Stimulated activated CD4-positive, alpha-beta T cell treated with anti-CD3 and anti-CD28 coated beads, Interleukin-12 subunit alpha, Interleukin-12 subunit beta, amount 100 ng/mL, for 48 hours (primary cell): ENCODE measurements around the gene PPP2R5C.

Experiments
- DNase-seq, 3 donors: peaks; one replicate each; pipeline ENCODE4 v3.0.0-alpha.2; 2020; ENCODE audit warnings: low read depth in 2 of 3, low spot score in 1 of 3

Gene PPP2R5C

DNA sequence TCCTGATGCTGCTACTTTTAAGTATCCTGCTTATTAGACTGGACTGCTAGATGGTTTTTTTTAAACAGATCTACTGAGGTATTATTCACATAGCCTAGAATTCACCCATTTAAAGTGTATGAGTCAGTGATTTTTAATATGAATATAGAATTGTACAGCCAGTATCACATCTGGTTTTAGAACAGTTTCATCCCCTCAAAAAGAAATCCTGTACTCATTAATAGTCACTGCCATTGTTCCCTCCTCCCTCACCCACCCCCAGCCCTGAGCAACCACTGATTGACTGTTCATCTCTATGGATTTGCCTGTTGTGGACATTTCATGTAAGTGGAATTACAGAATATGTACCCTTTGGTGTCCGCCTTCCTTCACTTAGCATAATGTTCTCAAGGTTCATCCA is 98.4 kb downstream of the PPP2R5C start:
- DNase-seq: no peak

DNA sequence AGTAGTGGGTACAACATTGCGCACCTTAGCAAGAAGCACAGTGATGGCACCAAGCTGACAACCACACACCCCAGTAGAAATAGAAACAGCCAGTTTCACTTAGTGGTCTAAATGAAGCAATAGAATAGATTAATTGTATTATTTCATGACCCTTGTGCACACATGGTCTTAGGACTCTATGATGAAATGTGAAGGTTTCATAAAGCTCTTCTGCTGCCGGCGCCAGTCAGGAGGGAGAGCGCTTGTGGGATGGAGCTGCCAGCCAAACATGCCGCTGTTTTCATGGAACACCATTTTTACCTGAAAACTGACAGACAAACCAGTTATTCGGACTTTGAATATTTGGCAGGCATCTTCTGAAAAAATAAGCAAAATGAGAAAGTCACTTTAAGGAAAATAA is 100.0 kb downstream of the PPP2R5C start:
- DNase-seq: no peak

DNA sequence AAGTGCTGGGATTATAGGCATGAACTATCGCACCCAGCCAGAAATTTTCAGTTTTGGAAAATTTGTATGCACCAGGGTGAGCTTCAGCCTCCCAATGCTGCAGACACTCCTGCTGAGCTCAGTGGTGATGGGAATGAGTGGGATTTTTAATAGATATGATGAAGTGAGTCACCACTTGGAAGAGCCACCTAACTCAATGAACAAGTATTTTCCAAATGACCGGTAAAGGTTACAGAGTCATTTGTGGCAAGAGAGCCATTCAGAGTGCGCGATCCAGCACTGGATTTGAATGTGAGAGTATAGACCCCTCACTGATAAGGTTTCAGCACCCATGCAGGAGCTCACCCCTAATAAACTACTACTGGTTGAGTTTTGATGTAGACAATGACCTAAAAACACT is 100.7 kb downstream of the PPP2R5C start:
- no peak for DNase-seq

DNA sequence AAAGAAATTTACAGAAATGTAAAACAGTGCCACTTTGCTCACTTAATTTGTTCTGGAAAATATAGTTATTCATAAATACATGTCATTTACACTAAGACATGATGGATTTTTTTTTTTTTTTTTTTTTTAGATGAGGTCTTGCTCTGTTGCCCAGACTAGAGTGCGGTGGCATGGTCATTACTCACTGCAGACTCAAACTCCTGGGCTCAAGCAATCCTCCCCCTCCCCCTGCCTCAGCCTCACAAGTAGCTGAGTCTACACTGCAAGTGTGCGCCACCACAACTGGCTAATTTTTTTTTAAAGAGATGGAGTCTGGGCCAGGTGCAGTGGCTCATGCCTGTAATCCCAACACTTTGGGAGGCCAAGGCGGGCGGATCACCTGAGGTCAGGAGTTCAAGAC is 101.2 kb downstream of the PPP2R5C start:
- DNase-seq: no peak

DNA sequence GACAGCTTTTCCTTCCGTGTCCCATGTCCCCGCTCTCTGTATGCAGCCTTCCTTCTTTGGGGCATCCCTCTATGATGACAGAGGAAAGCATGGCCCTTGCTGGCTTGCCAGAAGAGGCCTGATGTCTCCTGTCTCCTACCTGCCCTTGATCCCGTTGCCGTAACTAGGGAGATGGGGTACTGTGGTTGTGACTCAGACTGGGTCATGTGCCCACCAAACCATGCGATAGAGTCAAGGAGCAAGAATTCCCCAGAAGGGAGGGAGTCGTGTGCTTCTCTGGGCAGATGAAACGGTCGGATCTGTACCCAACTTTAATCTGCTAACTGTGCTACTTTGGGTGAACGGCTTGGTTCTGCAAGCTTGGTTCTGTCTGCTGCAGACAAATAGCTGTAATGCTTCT is 103.8 kb downstream of the PPP2R5C start:
- DNase-seq: no peak

DNA sequence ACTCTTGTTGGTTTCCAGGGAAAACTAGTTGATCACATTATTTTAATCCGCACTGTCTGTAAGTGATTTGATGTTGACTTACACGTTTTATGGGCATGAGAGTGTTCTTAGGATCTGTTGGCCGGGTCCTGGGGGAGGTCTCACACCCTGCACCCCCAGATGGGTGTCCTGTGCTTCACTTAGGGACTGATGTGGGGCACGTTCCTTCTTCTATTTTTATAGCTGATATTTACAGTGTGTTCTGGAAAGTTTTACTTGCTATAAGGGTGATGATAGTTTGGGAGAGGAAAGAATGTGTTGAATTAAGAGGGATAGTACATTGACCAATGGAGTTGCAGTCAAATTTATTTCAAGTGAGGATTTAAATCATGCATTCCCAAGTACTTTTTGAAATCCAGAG is 106.3 kb downstream of the PPP2R5C start:
- DNase-seq: no peak

DNA sequence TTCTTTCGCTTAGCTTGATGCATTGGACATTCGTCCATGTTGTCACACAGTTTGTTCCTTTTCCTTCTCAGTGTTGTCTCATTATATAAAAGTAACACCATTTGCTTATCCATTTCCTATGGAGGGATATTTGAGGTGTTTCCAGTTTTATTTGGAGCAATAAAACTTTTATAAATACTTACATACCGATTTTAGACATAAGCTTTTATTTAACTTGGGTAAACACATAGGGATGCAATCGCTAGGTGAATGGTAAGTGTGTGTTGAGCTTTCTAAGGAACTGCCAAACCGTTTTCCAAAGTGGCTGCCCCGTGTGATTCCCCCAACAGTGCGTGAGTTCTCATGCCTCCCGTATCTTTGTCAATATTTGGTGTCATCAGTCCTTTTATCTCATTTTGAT is 107.7 kb downstream of the PPP2R5C start:
- no peak for DNase-seq

DNA sequence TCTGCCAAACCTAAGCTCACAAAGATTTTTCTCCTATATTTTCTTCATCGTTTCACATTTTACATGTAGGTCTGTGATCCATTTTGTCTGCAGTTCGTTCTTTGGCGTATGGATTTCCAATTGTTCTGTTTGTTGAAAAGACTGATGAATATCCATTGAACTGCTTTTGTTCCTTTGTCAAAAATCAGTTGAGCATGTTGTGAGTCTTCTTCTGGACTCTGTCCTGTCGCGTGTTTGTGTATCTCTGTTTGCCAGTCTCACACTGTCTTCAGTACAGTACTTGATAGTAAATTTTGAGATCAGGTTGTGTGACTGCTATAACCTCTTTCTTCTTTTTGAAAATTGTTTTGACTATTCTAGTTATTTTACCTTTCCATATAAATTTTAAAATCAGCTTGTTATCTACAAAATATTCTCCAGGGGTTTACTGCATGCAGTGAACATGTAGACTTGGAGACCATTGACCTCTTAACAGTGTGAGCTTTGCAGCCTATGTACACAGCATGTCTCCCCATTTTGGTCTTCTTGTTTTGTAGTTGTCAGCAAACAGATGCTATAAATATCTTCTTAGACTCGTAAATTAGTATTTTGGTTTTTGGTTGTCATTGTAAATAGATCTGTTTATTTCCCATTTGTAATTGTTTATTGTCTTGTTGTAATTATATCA is 108.9 kb downstream of the PPP2R5C start:
- no peak for DNase-seq

DNA sequence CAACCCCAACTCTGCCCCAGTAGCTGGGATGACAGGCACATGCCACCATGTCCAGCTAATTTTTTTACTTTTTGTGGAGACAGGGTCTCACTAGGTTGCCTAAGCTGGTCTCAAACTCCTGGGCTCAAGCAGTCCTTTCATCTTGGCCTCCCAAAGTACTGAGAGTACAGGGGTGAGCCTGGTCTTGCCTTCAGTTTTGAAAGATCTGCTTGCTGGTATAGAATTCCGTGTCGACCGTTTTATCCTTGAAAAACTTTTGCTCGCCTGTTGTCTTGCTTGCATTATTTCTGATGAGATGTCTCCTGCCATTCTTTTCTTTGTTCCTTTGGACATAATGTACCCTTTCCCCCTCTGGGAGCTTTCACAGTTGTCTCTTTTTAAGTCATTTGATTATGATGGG is 110.8 kb downstream of the PPP2R5C start:
- DNase-seq: no peak

DNA sequence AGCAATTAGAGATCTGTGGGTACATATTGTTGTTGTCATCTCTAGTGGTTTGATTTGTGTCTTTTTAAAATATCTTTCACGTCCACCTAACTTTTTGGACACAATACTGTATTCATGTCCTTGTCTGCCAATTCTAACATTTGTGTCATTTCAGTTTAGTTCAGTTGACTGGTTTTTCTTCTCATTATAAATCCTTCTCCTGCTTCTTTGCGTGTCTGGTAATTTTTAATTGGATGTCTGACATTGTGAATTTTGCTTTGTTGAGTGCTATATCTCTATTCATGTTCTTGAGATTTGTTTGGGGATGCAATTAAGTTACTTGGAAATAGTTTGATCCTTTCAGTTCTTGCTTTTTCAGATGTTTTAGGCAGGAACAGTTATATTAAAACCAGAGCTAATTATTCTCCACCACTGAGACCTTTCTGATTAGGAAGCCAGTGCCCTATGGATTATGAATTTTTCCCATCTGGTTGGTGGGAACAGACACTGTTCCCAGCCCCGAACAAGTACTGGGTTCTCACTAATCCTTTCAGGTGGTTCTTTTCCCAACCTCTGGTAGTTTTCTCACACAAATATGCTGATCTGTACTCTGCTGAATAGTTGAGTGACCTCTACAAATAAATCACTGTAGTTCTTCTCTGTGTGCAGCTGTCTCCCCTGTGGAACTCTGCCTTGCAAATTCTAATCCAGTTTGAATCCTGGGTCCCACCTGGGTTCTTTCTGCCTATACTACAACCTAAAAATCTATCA is 111.7 kb downstream of the PPP2R5C start:
- no peak for DNase-seq

DNA sequence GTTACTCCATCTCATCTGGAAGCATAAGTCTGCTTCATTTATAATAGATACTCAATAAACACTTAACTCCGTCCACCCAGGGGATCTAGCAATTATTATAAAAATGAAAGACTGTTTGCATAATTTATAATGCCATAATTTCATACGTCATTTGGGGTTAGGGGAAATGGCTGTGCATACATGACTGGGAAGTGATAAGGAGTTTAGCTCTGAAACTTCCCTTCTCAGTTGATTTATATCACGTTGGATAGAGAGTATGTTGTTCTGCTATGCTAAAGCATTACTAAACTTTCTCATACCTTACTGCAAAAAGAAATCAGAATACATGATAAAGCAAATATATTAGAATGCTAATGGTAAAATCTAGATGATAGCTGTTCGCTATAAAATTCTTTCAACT is 112.5 kb downstream of the PPP2R5C start:
- DNase-seq: no peak

DNA sequence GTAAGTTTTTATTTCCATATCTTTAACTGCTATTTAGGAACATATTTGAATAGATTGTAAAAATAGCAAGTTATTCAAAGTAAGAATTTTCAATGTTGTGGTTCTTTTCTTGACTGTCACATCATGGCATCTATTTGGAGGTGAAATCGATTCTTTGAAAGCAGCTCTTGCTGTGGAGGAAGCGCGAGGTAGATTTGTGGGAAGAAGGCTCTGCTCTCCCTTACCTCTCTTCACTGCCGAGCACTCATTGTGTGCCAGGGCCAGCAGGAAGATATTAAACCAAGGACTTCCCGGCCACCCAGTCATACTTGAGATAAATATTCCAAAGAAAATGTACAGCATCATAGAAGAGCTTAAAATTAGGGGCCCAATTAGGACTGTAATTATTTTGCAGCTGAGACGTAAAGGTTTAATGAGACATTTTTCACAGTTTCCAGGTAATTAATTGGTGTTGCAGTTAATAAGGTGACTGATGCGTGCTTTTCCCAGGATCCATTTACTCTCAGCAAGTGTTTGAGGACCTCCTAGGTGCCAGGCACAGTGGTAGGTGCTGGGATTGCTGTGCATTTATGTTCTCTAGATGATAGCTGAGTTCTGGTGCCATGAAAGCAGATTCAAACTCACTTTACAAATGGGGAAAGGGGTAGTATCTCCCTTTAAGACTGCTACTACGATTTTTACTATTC is 113.7 kb downstream of the PPP2R5C start:
- no peak for DNase-seq

DNA sequence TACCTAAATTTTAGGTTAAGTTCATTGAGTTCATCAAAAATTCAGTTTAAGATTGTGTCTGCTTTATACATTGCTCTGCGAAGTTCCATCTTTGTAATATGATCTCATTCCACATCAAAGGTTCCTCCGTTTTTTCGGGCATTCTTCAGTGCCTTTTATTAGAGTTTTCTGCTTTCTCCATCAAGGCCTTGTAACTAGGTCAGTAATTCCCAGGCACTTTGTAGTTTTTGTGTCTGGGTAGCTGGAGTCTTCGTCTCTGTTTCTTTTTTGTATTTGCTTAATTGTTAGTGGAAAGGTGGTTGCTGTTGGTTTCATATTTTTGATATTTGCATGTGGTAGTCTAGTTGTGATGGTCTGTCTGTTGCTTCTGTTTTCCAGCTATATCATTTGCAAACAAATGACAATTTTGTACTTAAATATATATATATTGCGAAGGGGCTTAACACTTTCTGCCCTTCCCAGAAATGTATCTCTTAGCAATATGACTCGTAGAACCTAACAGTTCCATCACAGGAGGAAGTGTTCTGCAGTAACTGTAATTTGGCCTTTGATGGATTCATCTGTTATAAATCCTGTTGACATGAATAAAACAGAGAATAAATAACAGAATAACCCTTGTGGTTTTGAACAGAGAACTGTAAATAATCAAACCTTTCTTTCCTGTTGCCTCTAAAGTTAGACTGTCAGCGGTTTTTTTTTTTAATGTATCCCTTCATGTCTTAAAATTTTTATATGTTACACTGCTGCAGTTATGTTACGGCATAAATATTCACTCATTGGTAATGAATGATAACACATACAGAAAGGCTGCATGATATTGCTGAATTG is 114.4 kb downstream of the PPP2R5C start:
- no peak for DNase-seq

DNA sequence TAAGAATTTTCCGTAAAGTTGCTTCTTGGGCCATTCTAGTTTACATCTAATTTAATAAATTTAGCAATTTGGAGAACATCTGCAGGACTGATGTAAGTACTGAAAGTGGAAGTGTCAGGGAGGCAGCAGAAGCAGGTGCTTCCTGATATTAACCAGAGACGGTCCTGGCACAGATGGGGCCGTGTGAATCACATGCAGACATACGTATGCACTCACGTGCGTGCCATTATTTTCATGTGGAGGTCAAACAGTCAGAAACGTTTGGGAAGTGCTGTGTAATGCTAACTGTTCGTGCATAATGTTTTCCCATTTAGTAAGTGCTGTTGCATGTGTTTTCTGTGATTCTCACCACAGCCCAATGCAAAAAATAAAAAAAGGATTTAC is 115.0 kb downstream of the PPP2R5C start:
- peak; percentile 47 to 57 (median 56) for DNase-seq

DNA sequence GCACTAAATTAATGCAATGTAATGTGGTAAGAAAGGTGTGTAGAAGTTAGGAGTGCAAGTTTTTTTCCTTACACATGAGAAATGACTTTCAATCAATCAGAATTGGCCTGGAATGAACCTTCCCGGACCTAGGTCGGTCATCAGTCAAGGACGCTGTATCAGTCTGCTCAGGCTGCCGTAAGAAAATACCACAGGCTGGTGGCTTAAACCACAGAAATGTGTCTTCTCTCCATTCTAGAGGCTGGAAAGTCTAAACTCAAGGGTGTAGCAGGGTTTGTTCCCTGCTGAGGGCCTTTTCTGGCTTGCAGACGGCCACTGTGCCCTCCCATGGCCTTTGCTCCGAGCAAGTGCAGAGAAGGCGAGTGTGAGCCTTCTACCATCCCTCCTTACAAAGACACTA is 116.3 kb downstream of the PPP2R5C start:
- no peak for DNase-seq

DNA sequence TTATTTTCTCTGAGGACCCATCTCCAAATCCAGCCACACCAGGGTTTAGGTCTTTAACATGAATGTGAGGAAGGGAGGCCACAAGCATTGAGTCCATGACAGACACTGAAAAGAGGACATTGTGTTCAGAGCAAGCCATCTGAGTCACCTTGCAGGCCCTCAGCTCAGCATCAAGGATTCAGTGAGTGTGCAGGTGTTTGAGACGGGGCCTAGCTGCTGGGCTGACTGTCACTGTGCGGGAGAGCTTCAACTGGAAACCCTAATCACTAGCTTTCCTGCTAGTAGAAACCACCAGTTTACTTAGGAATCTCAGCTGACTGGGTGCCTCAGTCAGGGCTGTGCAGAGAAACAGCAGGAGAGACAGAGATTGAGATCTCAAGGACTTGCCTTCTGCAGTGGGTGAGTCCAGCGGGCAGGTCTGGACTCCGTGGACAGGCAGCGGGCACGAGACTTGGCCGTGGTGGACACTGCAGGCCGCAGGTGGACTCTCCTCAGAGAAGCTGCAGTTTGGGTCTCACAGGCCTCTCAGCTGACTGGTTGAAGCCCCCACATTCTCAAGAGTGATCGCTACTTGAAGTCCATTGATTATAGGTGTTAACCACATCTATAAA is 116.8 kb downstream of the PPP2R5C start:
- no peak for DNase-seq

DNA sequence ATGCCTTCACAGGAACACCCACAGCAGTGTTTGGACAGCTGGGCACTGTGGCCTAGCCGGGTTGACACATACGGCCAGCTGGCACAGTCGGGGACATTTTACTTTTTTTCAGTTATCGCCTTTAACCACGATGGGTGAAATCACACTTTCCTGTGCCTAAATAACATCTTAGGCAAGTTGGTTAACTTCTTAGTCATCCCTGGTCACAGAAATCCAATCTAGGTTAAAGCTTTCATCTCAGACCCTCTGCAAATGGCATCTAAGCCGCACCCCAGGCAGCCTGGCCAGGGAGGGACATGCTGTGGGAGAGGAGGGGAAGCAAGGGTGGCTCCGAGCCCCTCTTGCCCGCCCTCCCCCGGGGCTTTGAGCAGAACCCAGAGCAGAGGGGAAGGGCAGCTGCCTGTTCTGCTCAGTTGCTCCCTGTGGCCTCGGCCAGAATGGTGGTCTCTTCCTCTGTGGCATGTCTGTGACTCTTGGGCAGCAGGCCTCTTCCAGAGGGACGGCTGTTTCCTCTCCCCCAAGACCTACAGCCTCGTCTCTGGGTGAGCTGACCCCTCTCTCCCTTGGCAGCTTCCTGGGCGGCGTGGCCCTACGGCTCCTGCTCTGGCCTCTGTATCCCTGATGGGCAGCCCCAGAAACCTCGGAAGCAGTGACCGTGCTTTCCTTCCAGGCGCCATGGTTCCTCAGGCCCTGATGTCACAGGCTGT is 117.5 kb downstream of the PPP2R5C start:
- DNase-seq: peak in 1 of 3 donors; percentile 40

DNA sequence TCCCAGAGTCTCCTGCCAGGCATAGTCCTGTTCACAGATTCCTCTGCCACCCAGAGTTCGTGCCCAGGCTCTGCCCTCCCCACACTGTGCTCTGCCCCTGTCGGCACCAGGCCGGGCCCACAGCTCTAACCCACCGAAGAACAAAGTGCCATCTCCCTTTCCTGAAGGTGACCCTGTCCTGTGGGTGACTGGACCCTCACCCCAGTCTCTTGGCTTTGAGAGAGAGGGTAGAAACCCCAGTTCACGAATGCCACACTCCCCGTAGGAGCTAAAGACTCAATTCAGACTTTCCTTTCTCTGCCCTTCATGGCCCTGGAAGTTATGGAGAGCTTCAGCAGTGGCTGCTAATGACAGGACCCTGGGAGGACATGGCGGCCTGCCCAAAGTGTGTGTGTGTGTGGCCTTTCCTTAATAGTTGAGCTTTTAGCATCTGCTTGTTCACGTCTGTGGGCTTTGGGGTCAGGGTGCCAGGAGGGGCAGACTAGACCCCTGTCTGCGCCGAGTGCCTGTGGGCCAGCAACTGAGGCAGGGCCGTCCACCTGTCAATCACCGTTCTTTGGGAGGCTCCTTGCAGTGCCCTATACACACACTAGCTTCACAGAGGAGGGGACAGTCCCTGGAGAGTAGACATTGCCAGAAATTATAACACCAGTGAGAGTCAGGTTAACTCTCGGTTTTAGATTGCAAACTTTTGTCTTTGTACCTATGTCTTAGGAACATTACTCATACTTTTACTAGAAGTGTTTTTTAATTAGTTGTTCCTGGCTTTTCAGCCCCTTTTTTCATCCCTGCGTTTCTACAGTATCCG is 118.2 kb downstream of the PPP2R5C start:
- DNase-seq: no peak

DNA sequence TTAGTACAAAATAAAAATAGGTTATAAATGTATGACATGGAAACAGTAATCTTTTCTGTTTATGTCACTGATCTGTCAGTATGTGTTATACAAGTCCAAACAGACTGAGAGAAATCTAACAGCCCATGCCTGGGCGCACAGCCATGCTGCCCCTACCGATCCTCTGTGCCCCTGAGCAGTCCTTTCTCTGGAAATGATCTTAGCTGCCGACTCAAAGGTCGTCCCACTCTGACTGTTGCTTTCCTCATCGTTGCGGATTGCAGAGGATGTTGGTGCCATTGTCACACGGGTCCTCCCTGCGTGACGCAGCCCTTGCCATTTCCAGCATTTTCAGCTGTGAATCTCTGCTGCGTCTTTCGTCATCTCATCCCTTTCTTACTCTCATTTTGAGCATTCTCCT is 119.9 kb downstream of the PPP2R5C start:
- no peak for DNase-seq
